K562 (cell line): Measurements from ENCODE around the gene BLOC1S2. TPM values are rescaled to one million over a fixed set of nuclear protein-coding genes. Genes with fewer than 3 reads are reported as not detected.

Experiments
- ATAC-seq: fragments of 200-7000 bp; cut with Tn5 transposase; 3 replicates; pipeline ENCODE4 v1.9.1; 2020; ENCODE audit warnings: moderate library complexity
- BruUV-seq: library from RNA; stranded (reverse); fragments of 400-500 nt; replicated peaks from 2 replicates; lab custom pipeline; 2021; lab: Mats Ljungman, UMichigan
- CTCF ChIA-PET: fragments of 300-600 bp; formaldehyde crosslinking; extraction: SDS; loops from one replicate; lab custom pipeline; 2021; ENCODE audit warnings: low intra/inter-chr PET ratio; lab: Yijun Ruan, JAX
- POLR2A ChIA-PET: fragments of 300-600, 350-650 bp; sonication (Branson Sonifier 250); formaldehyde crosslinking; extraction: SDS; loops from one replicate; lab custom pipeline; 2021; ENCODE audit warnings: antibody characterized with exemption, inconsistent platforms; lab: Yijun Ruan, JAX
- DNase-seq, 4 experiments: peaks; one replicate each; pipeline versions ENCODE4 v3.0.0 to v3.0.0-alpha.2; 2011 to 2018; ENCODE audit warnings: low spot score in 3 of 4, mixed read lengths in 3 of 4; ENCODE audit errors: extremely low read depth in 1 of 4
- FAIRE-seq: peaks from 2 replicates; lab custom pipeline; 2011; peaks lifted over from hg19 to GRCh38; lab: Jason Lieb, UNC
- H2AFZ ChIP-seq: 2 replicates; pipeline ENCODE4 v1.6.0; 2011; ENCODE audit warnings: low read depth, low read length, control low read depth, inconsistent platforms
- H3K27ac ChIP-seq: fragments of 200-600 bp; 3 replicates; pipeline ENCODE4 v1.8.0; 2011; ENCODE audit warnings: low read depth, mild to moderate bottlenecking, control low read depth, inconsistent platforms, low read length, moderate library complexity, mixed read lengths; ENCODE audit errors: extremely low read depth
- H3K27me3 ChIP-seq, 2 experiments: fragments of 300-600 bp in 1 of 2; 2 replicates in 1 of 2; 3 replicates in 1 of 2; pipeline versions ENCODE4 v1.6.0 to v1.8.0; 2011; ENCODE audit warnings: inconsistent platforms in 2 of 2, low read length in 2 of 2, mild to moderate bottlenecking in 1 of 2, mixed read lengths in 1 of 2, moderate library complexity in 1 of 2; ENCODE audit not compliant: control insufficient read depth in 2 of 2, insufficient read depth in 2 of 2
- H3K36me3 ChIP-seq: fragments of 300-600 bp; 3 replicates; pipeline ENCODE4 v1.8.0; 2011; ENCODE audit warnings: mild to moderate bottlenecking, low read length, inconsistent platforms; ENCODE audit not compliant: control insufficient read depth, insufficient read depth
- H3K4me1 ChIP-seq, 2 experiments: fragments of 200-600 bp in 1 of 2; replicated peaks in 1 of 2; 2 replicates in 1 of 2; 3 replicates in 1 of 2; pipeline versions ENCODE4 v1.5.1 to v1.8.0; 2011; ENCODE audit warnings: inconsistent platforms in 2 of 2, low read length in 2 of 2, mild to moderate bottlenecking in 1 of 2, mixed read lengths in 1 of 2, moderate library complexity in 1 of 2; ENCODE audit not compliant: control insufficient read depth in 2 of 2, insufficient read depth in 2 of 2
- H3K4me2 ChIP-seq: 2 replicates; pipeline ENCODE4 v1.6.1; 2011; ENCODE audit warnings: low read length, control low read depth, inconsistent platforms, mixed read lengths; ENCODE audit not compliant: insufficient read depth
- H3K4me3 ChIP-seq: fragments of 200-600 bp; sonication (generic), shearing (Covaris generic); 2 replicates; pipeline ENCODE4 v1.5.1; 2016; ENCODE audit warnings: control low read depth, inconsistent platforms
- H3K79me2 ChIP-seq: fragments of 200-600 bp; 3 replicates; pipeline ENCODE4 v1.8.0; 2011; ENCODE audit warnings: low read length, inconsistent platforms; ENCODE audit not compliant: control insufficient read depth, insufficient read depth
- H3K9ac ChIP-seq, 2 experiments: 2 replicates each; pipeline versions ENCODE4 v1.6.0 to v1.6.1; 2011; ENCODE audit warnings: low read depth in 2 of 2, low read length in 2 of 2, control low read depth in 1 of 2, inconsistent platforms in 1 of 2, mild to moderate bottlenecking in 1 of 2, mixed read lengths in 1 of 2; ENCODE audit not compliant: insufficient read depth in 1 of 2
- H3K9me1 ChIP-seq: one replicate; pipeline ENCODE4 v1.6.0; 2011; ENCODE audit warnings: inconsistent platforms, mild to moderate bottlenecking, low read length, moderate library complexity; ENCODE audit not compliant: control insufficient read depth, insufficient read depth
- H3K9me3 ChIP-seq: replicated peaks from 2 replicates; pipeline ENCODE4 v1.5.1; 2011; ENCODE audit warnings: low read depth, low read length, inconsistent platforms; ENCODE audit not compliant: control insufficient read depth, insufficient read depth
- H4K20me1 ChIP-seq: replicated peaks from 2 replicates; pipeline ENCODE4 v1.6.1; 2011; ENCODE audit warnings: low read length, inconsistent platforms, mixed read lengths; ENCODE audit not compliant: control insufficient read depth, insufficient read depth
- ATF7 ChIP-seq: fragments of 450-650 bp; IDR thresholded peaks from 2 replicates; pipeline ENCODE4 v1.7.1; 2014; ENCODE audit warnings: mild to moderate bottlenecking, moderate library complexity
- MTA3 ChIP-seq: fragments of 450-650 bp; formaldehyde crosslinking; IDR thresholded peaks from 2 replicates; pipeline ENCODE4 v1.6.1; 2017; ENCODE audit warnings: mild to moderate bottlenecking, borderline replicate concordance
- NCOA6 ChIP-seq: fragments of 450-650 bp; IDR thresholded peaks from 2 replicates; pipeline ENCODE4 v1.6.1; 2017; ENCODE audit warnings: mild to moderate bottlenecking
- TSHZ1 ChIP-seq: fragments of 250-450 bp; sonication (Bioruptor Pico); IDR thresholded peaks from 2 replicates; pipeline ENCODE4 v1.4.0; 2020; ENCODE audit warnings: mild to moderate bottlenecking, moderate library complexity
- ZNF121 ChIP-seq: sonication (generic); formaldehyde crosslinking; conservative IDR thresholded peaks from 2 replicates; pipeline ENCODE4 v1.8.0; 2022; ENCODE audit warnings: missing genetic modification reagents
- ZZZ3 ChIP-seq: fragments of 450-650 bp; IDR thresholded peaks from 2 replicates; pipeline ENCODE4 v1.6.1; 2016; ENCODE audit warnings: antibody characterized with exemption, mild to moderate bottlenecking, moderate library complexity
- whole genome bisulfite sequencing: fragments of 100-300 bp; shearing (Covaris generic); methylation state at CpG from one replicate; pipeline ENCODE4 v1.1.6; 2016; ENCODE audit warnings: low coverage, mixed read lengths; ENCODE audit not compliant: insufficient coverage; ENCODE audit errors: missing lambda C conversion rate; 5-methylcytosine and 5-hydroxymethylcytosine counted together
- in situ Hi-C: fragments of 300-500 bp; cut with MboI; formaldehyde crosslinking; loops from 4 replicates; pipeline ENCODE4 v1.15.0; 2018; ENCODE audit warnings: inconsistent platforms, mixed read lengths
- intact Hi-C: fragments of 100-400 bp; cut with micrococcal nuclease; formaldehyde crosslinking; loops from 2 replicates; pipeline ENCODE4 v1.14.2; 2022
- polyA plus RNA-seq, 8 experiments: library from polyadenylated mRNA; depleted of rRNA in 4 of 8; stranded (reverse) in 5 of 8; unstranded in 3 of 8; fragments of >200 nt; fragmentation: Nextera tagmentation in 2 of 8; fragmentation: Illumina TruSeq in 1 of 8; extraction: Ambion mirVana in 2 of 8; extraction: Trizol in 1 of 8; gene quantifications; 2 replicates each; pipeline versions ENCODE4 v1.2.1 to v1.2.3, GENCODE V29; 2011 to 2014; ENCODE audit warnings: inconsistent platforms in 1 of 8, missing spikeins in 1 of 8
- total RNA-seq, 7 experiments: library from RNA; depleted of rRNA in 6 of 7; stranded (reverse); fragments of >200 nt in 6 of 7; fragmentation: Illumina TruSeq in 2 of 7; extraction: Trizol in 2 of 7; gene quantifications; 2 replicates each; pipeline versions ENCODE4 v1.2.1 to v1.2.3, GENCODE V29; 2011 to 2021; ENCODE audit warnings: low replicate concordance in 1 of 7

BLOC1S2 gene
- total and polyA plus RNA-seq, 9 of the 15 experiments (the other 6 are each of a cell fraction or from before 2014, with no cell fraction given): 29.5 to 45.8 (median 34.9) TPM

- TF ChIP-seq TSHZ1: no peak
- no peak for TF ChIP-seq ATF7
- TF ChIP-seq NCOA6: no peak
- TF ChIP-seq MTA3: no peak
These were observed 20.4 kb upstream of the BLOC1S2 start (continued) for GRCh38 chr10:100306861-100307260.

GRCh38 chr10:100304414-100304813, 17.9 kb upstream of the BLOC1S2 start:
- H3K9me3 ChIP-seq: no peaks in the 10 kb centered on the region
- intact Hi-C loops (no loop called here), in situ Hi-C loops (no loop called here)
- no peak overlapping the region for H3K27ac ChIP-seq
- H3K9me1 ChIP-seq: no peaks in the 10 kb centered on the region
- H3K9ac ChIP-seq: no peak overlapping the region
- H3K4me1 ChIP-seq: no peaks in the 10 kb centered on the region; a peak in 1 of 5 replicates
- ChIA-PET CTCF (interaction anchor here (1.3 to 3.9 kb wide), 3 partner anchors 32 to 204 kb away, joined by 5 to 38 read pairs (median 8); no protein-coding TSS in a partner anchor), POLR2A (interaction anchor here (0.7 kb wide), 1 partner anchor 9 kb away, joined by 3 read pairs; no protein-coding TSS in a partner anchor)
- H3K27me3 ChIP-seq: peaks cover 10 to 14% of the 10 kb centered on the region in 2 experiments; a peak in 4 of 5 replicates
- TF ChIP-seq ZZZ3 (no peak), ZNF121 (CRISPR knock-in tag) (peak; percentile 40; the same call in 1 of the 2 replicates)
- BruUV-seq: no TSS peak
- H4K20me1 ChIP-seq: no peaks in the 10 kb centered on the region
- FAIRE-seq (no peak), ATAC-seq (no peak), DNase-seq (no peak)
- H2AFZ ChIP-seq: no peak overlapping the region
- H3K79me2 ChIP-seq: no peaks in the 10 kb centered on the region
- H3K36me3 ChIP-seq: no peaks in the 10 kb centered on the region
- WGBS: 3% methylated on average over 3 of the region's 3 CpGs
- H3K4me3 ChIP-seq: no peak overlapping the region
- no peak overlapping the region for H3K4me2 ChIP-seq
